Urinary bladder (tissue), 4 donors: ENCODE results near the gene RPS16. TPM values are rescaled to one million over a fixed set of nuclear protein-coding genes. Genes with fewer than 3 reads are reported as not detected.
"Not testable (repeated sequence)": the region's sequence is repeated elsewhere in the genome, so short reads cannot be mapped to it uniquely, and the experiment has no call there.

Experiments used
- DNase-seq: peaks from one replicate; pipeline ENCODE4 v3.0.0-alpha.2; 2015; ENCODE audit errors: extremely low spot score
- H3K27ac ChIP-seq: one replicate; pipeline ENCODE4 v1.5.1; 2013; ENCODE audit warnings: low read depth, mild to moderate bottlenecking, moderate library complexity
- H3K36me3 ChIP-seq: one replicate; pipeline ENCODE4 v1.6.1; 2013; ENCODE audit warnings: mild to moderate bottlenecking, moderate library complexity; ENCODE audit not compliant: insufficient read depth
- H3K4me1 ChIP-seq: one replicate; pipeline ENCODE4 v1.6.1; 2013; ENCODE audit warnings: mild to moderate bottlenecking, moderate library complexity; ENCODE audit not compliant: insufficient read depth
- H3K4me3 ChIP-seq: one replicate; pipeline ENCODE4 v1.5.1; 2013; ENCODE audit warnings: low read depth, low read length
- WGBS: extraction: QIAGEN DNeasy Blood & Tissue Kit; methylation state at CpG from one replicate; pipeline ENCODE4 v1.1.7; 2013; 5-methylcytosine and 5-hydroxymethylcytosine counted together
- polyA plus RNA-seq: library from polyadenylated mRNA; stranded (reverse); fragments of 200-250 nt; gene quantifications from one replicate; pipeline ENCODE4 v1.2.3, GENCODE V29; 2013
- total RNA-seq: library from RNA; depleted of rRNA; stranded (reverse); fragments of >200 nt; gene quantifications from one replicate; pipeline ENCODE4 v1.2.3, GENCODE V29; 2014
- donor health status: healthy with polysubstance abuse.
- donor health status: healthy.

RPS16 gene
- 27.7 TPM for total RNA-seq
- 3,259 TPM for polyA plus RNA-seq

- peak within 1 kb of the TSS; percentile 66 for H3K27ac ChIP-seq
- H3K36me3 ChIP-seq, result peaks cover 4% of the 10 kb centered on the region
- no peaks in the 10 kb centered on the region for H3K4me1 ChIP-seq
- DNase-seq, result peak; percentile 97
- peak within 1 kb of the TSS; percentile 92 for H3K4me3 ChIP-seq
- WGBS, result under 1% methylated on average over 61 of the region's 61 CpGs
Measured at GRCh38 chr19:39435499-39436349, at the start of gene RPS16. RPS16 (minus strand) TSS chr19:39435949; CDS start chr19:39435895, 54 bp downstream.

- no peak overlapping the region for H3K27ac ChIP-seq
- 72% methylated on average over 6 of the region's 6 CpGs for WGBS
- no peak for DNase-seq
Measured at GRCh38 chr19:39483141-39483540, 47.4 kb upstream of the RPS16 start.

GRCh38 chr19:39481676-39482075 lies 45.9 kb upstream of the RPS16 start:
- 74% methylated on average over 11 of the region's 11 CpGs for WGBS
- Histone ChIP-seq H3K4me3 (peak overlapping the region; percentile 90), H3K4me1 (no peaks in the 10 kb centered on the region), H3K27ac (no peak overlapping the region), H3K36me3 (peaks cover 2% of the 10 kb centered on the region)
- no peak for DNase-seq

More at GRCh38 chr19:39483141-39483540, 47.4 kb upstream of the RPS16 start:
- peaks cover 2% of the 10 kb centered on the region for H3K36me3 ChIP-seq
- H3K4me3 ChIP-seq, result no peak overlapping the region
- H3K4me1 ChIP-seq, result no peaks in the 10 kb centered on the region

- H3K36me3 ChIP-seq, result peaks cover 2% of the 10 kb centered on the region
- H3K4me3 ChIP-seq, result peak overlapping the region; percentile 90
- no peak for DNase-seq
- H3K27ac ChIP-seq, result no peak overlapping the region
- H3K4me1 ChIP-seq, result no peaks in the 10 kb centered on the region
- under 1% methylated on average over 12 of the region's 12 CpGs for WGBS
Measured at GRCh38 chr19:39481229-39481545, 45.4 kb upstream of the RPS16 start.

GRCh38 chr19:39480337-39481228 lies 44.8 kb upstream of the RPS16 start, which contains the start of gene TIMM50:
TIMM50 (plus strand) TSS chr19:39480838; CDS start chr19:39480854, 16 bp downstream.
- Histone ChIP-seq H3K27ac (peak within 1 kb of the TSS; percentile 44), H3K36me3 (peaks cover 2% of the 10 kb centered on the region), H3K4me3 (peak within 1 kb of the TSS; percentile 90), H3K4me1 (no peaks in the 10 kb centered on the region)
- peak; percentile 91 for DNase-seq
- WGBS, result under 1% methylated on average over 62 of the region's 62 CpGs

- Histone ChIP-seq H3K27ac (no peak overlapping the region), H3K4me1 (no peaks in the 10 kb centered on the region), H3K36me3 (no peaks in the 10 kb centered on the region), H3K4me3 (no peak overlapping the region)
- WGBS, result 28% methylated on average over 10 of the region's 10 CpGs
- DNase-seq, result no peak
Measured at GRCh38 chr19:39479916-39480315, 44.2 kb upstream of the RPS16 start.

GRCh38 chr19:39479319-39479801 lies 43.6 kb upstream of the RPS16 start:
- H3K4me1 ChIP-seq, H3K27ac ChIP-seq, H3K36me3 ChIP-seq, DNase-seq, H3K4me3 ChIP-seq: not testable (repeated sequence)
- WGBS, result 67% methylated on average over 11 of the region's 11 CpGs

GRCh38 chr19:39475748-39476147 lies 40.0 kb upstream of the RPS16 start:
- Histone ChIP-seq H3K27ac (no peak overlapping the region), H3K4me3 (no peak overlapping the region), H3K4me1 (no peaks in the 10 kb centered on the region), H3K36me3 (peaks cover 3% of the 10 kb centered on the region)
- WGBS, result 94% methylated on average over 2 of the region's 2 CpGs
- DNase-seq, result no peak

GRCh38 chr19:39474139-39474620 lies 38.4 kb upstream of the RPS16 start:
- H3K4me3 ChIP-seq, result no peak overlapping the region
- 47% methylated on average over 9 of the region's 9 CpGs for WGBS
- H3K36me3 ChIP-seq, result peaks cover 5% of the 10 kb centered on the region
- DNase-seq, result no peak
- no peaks in the 10 kb centered on the region for H3K4me1 ChIP-seq
- H3K27ac ChIP-seq, result no peak overlapping the region

GRCh38 chr19:39473443-39473960 lies 37.8 kb upstream of the RPS16 start:
- 83% methylated on average over 11 of the region's 11 CpGs for WGBS
- H3K4me1 ChIP-seq, result no peaks in the 10 kb centered on the region
- no peak overlapping the region for H3K4me3 ChIP-seq
- H3K36me3 ChIP-seq, result peaks cover 5% of the 10 kb centered on the region
- no peak for DNase-seq
- no peak overlapping the region for H3K27ac ChIP-seq

- peaks cover 5% of the 10 kb centered on the region for H3K36me3 ChIP-seq
- no peak for DNase-seq
- H3K4me3 ChIP-seq, result no peak overlapping the region
- H3K27ac ChIP-seq, result no peak overlapping the region
- 91% methylated on average over 32 of the region's 32 CpGs for WGBS
- no peaks in the 10 kb centered on the region for H3K4me1 ChIP-seq
Measured at GRCh38 chr19:39472746-39473442, 37.1 kb upstream of the RPS16 start.

GRCh38 chr19:39471756-39472536 lies 36.2 kb upstream of the RPS16 start:
- Histone ChIP-seq H3K36me3 (peaks cover 5% of the 10 kb centered on the region), H3K4me3 (no peak overlapping the region), H3K27ac (no peak overlapping the region), H3K4me1 (no peaks in the 10 kb centered on the region)
- 91% methylated on average over 8 of the region's 8 CpGs for WGBS
- no peak for DNase-seq
